GM18507 (cell line): ENCODE measurements around the gene FBXL7.

ENCODE experiments used
- DNase-seq: peaks from one replicate; pipeline ENCODE4 v3.0.0; 2011; ENCODE audit warnings: low read depth; ENCODE audit not compliant: insufficient read length; ENCODE audit errors: extremely low spot score
- FAIRE-seq: peaks from 2 replicates; lab custom pipeline; 2011; peaks lifted over from hg19 to GRCh38; lab: Jason Lieb, UNC

Gene FBXL7

DNA sequence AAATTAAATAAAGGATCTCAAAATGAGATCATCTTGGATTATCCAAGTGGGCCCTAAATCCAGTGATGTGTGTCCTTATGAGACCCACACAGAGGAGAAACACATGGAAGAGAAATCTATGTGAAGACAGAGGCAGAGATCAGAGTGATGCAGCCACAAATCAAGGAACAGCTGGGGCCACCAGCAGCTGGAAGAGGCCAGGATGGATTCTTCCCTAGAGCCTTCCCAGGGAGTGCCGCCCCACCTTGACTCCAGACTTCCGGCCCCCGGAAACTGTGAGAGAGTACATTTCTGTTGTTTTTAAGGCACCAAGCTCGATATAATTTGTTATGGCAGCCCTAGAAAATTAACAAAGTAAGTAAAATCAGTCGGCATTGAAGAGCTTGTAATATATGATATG, 286.9 kb downstream of the FBXL7 start:
- FAIRE-seq (no peak), DNase-seq (no peak)

- DNase-seq (no peak), FAIRE-seq (no peak)
Measured at GRCh38 chr5:15787681-15788080, 287.7 kb downstream of the FBXL7 start.

- no peak for FAIRE-seq
- DNase-seq: no peak
Measured at GRCh38 chr5:15789642-15790041, 289.7 kb downstream of the FBXL7 start.

GRCh38 chr5:15790446-15791018, 290.6 kb downstream of the FBXL7 start:
- FAIRE-seq (no peak), DNase-seq (no peak)

DNA sequence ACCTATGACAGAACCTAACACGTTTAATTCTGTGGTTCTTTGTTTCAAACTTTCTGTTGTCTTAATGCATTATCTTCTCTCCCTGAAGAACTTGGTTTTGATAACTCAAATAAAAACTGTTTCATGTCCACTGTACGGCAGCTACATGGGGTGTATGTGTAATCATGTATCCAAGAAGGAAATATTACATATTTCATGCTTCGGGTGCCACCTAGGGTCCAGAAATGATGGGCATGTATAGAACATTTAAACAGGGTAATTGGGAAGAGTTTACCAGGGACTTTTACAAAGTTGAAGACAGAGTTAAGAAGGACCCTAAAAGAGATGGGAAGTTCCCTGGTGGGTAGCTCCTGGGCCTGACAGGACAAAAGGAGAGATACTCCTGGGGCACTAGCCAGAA, 291.3 kb downstream of the FBXL7 start:
- DNase-seq (no peak), FAIRE-seq (no peak)

DNA sequence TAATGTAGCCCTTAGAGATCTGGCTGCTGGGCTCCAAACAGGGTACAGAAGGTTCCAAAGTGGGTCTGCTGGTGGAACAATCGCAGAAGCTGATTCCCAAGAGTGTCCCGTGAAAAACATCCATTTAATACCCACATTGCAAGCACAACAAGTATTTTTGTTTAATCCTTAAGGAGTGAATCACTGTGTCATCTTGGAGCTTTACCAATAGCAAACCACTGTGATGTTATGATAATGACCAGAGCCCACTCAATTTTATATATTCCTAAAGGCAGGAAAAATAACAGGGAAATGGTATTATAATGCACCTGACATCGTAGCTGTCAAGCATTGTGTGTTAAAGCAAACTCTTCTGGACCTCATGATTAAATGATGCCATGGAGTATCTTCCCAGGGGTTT, 291.9 kb downstream of the FBXL7 start:
- FAIRE-seq: no peak
- DNase-seq: no peak

- no peak for FAIRE-seq
- DNase-seq: no peak
Measured at GRCh38 chr5:15794052-15794985, 294.3 kb downstream of the FBXL7 start.

DNA sequence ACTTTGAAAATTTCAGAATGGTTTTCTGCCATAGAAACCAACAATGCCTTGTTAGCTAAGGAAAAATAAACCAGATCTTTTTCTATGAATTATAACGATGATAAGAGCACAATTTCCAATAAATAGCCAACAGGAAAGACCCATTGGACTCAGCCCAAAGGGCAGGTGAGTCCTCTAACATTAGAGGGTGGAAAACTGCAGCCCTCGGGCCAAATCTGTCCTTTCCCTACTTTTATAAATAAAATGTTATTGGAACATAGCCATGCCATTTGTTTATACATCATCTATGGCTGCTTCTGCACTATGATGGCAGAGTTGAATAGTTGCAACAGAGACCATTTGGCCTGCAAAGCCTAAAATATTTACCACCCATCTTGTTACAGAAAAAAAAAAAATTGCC, 296.1 kb downstream of the FBXL7 start:
- DNase-seq: no peak
- FAIRE-seq: no peak

DNA sequence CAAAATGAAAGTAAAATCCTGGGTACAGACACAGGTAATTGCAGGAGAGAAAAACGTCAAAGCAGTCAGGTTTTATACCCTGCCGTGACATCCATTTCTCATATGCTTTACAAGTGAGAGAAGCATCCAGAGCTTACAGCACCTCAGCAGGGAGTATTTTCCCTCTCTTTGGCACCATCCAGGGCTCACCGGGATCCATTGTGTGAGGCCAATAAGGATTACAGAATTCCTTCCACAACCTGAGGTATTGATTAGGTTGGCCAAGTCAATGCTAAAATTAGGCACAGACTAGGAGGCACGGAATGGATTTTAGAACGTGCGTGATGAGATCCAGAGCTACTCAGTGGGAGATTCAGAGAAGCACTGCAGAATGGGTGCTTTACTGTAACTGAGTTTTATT, 296.6 kb downstream of the FBXL7 start:
- DNase-seq (no peak), FAIRE-seq (no peak)

- DNase-seq (no peak), FAIRE-seq (no peak)
Measured at GRCh38 chr5:15797116-15797515, 297.1 kb downstream of the FBXL7 start.

GRCh38 chr5:15798006-15798405, 298.0 kb downstream of the FBXL7 start:
- no peak for DNase-seq
- FAIRE-seq: no peak

- DNase-seq (no peak), FAIRE-seq (no peak)
Measured at GRCh38 chr5:15799014-15799413, 299.0 kb downstream of the FBXL7 start.

GRCh38 chr5:15799612-15800011, 299.6 kb downstream of the FBXL7 start:
- DNase-seq: no peak
- FAIRE-seq: no peak

DNA sequence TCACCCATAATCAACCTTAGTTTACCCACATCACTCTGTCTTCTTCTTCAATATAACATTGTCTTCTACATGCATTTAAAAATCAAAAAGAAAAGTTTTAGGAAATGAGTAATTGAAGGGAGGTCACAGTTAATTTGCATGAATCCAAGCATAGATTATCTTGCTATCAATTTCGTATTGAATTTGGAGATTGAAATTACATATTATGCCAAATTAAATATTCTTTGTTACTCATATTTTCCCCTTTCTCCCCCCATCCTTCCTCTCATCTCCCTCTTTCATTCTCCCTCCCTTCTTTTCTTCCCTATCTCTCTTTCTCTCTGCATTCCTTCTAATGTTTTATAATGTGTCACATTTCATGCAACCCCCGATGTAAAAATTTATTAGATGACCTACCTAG, 303.3 kb downstream of the FBXL7 start:
- DNase-seq (no peak), FAIRE-seq (no peak)

DNA sequence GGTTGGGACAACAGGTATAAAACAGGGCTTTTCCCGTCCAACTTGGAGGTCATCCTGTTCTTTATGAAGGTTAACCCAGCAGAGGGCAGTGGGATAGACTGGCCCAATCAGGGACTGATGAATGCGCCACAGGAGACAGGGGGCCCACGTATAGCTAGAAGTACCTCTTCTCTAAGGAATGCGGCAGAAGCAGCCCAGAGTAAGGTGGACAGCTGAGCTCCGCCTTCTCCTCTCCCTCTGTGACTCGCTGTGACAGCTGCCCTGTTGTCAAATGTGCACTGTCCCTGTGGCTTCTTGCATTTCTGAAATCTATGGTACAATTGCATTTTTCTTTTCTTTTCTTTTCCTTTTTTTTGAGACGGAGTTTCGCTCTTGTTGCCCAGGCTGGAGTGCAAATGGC, 306.6 kb downstream of the FBXL7 start:
- FAIRE-seq: no peak
- DNase-seq: no peak

- no peak for FAIRE-seq
Measured at GRCh38 chr5:15807248-15807647, 307.3 kb downstream of the FBXL7 start.

DNA sequence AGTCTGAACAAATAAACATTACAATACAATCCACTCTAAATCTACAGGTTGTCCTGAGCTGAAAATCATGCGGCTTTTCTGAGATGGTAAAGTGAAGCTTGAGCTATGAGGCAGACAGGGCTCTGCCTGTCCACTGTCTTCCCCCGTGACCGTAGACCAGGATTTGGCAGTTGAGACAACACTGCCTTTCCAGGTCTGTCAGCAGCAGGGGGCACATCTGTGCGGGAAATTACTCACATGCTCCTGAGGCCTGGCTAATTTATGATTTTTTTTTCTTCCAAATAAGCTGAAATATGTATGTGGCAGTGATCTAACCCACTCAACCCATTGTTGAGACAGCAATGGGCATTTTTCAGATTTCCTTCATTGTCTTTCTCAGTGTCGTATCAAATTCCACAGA, 307.9 kb downstream of the FBXL7 start:
- no peak for FAIRE-seq
- DNase-seq: no peak

More at GRCh38 chr5:15807248-15807647, 307.3 kb downstream of the FBXL7 start:
- DNase-seq: no peak

DNA sequence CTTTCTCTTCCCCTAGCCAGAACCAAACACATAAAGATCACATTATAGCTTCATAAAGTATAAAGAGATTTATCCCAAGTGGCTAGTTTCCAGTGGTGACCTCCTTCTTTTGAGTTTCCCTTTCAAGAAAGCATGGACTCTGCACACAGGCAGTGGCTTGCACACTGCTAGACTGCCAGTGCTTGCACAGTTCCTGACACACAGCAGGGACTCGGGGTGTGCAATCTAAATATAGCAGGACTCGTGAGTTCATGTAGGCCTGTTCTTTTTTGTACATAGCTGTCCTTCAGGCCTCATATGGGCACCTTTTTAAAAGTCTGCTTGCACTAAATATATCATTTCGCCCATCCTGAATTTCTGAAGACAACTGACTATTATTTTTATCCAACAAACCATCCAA, 308.6 kb downstream of the FBXL7 start:
- no peak for DNase-seq
- no peak for FAIRE-seq

DNA sequence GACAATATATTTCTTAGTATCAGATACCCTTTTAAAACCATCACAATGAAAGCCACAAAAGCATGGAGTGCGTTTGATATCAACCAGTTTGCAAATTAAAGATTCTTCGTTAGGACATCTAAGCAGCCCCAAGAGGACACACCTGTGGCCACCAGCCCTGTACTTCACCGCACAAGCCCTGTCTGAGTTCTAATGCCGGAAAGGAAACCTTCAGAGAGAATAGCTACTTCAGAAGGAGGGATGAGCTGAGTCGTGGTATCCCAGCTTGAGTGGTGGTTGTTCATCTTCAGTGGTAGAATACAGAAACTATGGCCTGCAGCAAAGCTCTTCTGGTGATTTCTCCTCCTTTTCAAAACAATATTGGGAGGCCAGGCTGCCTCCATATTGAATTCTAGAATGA, 319.6 kb downstream of the FBXL7 start:
- DNase-seq (no peak), FAIRE-seq (no peak)

DNA sequence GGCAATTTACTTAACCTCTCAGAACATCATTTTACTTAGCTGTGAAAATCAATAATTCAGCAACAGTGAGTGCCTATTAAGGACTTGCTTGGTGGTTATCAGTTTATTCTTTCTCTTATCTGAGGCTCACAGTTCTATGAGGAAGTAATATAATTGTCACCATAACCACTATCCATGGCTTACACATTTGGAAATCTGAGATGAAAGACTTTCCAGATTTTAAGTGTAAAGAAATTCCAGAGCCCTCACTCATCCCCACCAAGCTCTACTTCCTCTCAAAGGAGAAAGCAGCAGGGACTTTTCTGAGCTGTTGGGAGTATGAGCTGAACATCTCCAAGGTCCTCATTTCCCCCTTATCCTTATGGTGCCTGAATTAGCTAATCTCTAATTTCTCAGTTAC, 321.5 kb downstream of the FBXL7 start:
- DNase-seq (no peak), FAIRE-seq (no peak)

DNA sequence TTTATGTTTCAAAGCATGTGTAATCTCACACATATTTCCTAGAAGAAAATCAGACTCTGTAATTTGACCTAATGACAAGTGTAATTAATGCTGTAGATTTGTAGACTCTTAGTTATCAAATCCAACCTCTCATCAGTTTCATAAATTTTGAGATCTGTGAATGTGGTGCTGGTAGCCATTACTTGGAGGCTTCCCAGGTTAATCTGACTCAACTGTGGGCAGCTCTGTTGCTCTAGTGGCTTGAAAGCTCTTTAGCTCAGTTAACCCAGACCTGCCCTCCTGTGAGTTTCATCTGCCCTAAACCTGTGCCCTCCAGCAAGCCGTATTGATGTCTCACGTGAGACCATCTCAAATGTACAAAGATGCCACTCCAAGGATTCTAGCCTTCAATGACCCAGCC, 323.4 kb downstream of the FBXL7 start:
- FAIRE-seq (no peak), DNase-seq (no peak)
